Skin of body (tissue), 2 donors: Measurements from ENCODE around the gene GARRE1. TPM values are rescaled to one million over a fixed set of nuclear protein-coding genes. Genes with fewer than 3 reads are reported as not detected.
"Not testable (repeated sequence)": the region's sequence is repeated elsewhere in the genome, so short reads cannot be mapped to it uniquely, and the experiment has no call there.

Experiments
- DNase-seq: peaks from one replicate; lab custom pipeline; 2025; lab: John Stamatoyannopoulos, UW
- total RNA-seq: library from RNA; depleted of rRNA; stranded (reverse); fragments of >200 nt; gene quantifications from one replicate; pipeline ENCODE4 v1.2.3, GENCODE V29; 2014

The GARRE1 gene
- total RNA-seq, 1 donor from 2014 or later = 26.9 TPM

DNA sequence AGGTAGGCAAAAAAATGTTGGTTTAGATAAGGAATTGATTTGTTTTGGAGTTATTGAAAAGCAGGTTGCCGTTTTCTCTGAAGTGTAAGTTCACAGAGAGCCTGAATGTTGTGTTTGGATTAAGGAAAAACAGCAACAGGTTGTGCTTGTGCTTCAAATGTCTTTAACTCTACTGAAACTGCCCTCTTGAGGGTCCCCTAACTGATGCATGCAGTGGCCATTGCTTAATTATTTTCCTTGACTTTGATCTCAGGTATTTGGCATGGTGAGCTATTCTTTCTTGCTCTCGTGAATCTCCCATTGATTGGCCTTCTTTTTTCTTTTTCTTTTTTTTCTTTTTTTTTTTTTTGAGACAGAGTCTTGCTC lies 3.2 kb downstream of the GARRE1 start:
- no peak for DNase-seq

DNA sequence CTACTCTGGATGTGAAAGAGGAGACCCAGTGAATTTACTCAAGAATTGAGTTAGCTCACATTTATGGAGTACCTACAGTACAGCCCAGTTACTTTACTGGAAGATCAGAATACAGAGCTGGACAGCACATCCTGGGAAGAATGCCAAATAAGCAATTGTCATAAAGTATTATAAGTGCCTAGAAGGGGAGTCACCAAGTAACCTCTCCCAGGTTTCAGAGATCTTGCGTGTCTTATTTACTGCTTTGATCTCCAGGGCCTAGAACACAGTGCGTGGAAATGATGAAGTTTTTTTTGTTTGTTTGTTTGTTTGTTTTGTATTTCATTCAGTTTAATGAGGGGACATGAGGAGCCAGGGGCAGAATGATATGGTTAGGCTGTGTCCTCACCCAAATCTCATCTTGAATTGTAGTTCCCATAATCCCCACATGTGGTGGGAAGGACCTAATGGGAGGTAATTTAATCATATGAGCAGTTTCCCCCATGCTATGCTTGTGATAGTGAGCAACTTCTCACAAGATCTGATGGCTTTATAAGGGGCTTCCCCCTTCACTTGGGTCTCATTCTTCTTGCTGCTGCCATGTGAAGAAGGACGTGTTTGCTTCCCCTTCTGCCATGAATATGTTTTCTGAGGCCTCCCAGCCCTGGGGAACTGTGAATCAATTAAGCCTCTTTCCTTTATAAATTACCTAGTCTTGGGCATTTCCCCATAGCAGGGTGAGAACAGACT lies 5.2 kb downstream of the GARRE1 start:
- DNase-seq = no peak

DNA sequence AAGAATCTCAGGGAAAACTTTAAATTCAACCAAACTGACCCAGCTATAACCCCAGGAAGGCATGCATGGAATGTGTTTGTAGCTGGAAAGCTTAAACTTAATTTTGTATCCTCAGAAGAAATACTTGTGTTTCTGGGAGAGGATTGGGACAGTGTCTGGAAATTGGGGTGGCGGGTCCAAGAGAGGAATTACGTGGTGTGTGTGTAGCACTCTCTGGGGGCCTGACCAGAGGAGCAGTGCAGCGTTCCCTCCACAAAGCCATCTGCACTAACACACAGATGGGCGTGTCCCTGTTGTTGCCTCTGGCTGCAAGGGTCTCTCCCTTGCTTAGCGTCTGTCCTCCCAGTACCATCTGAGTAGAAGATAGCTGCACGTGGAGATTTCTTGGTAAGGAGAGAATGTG lies 6.4 kb downstream of the GARRE1 start:
- DNase-seq = no peak

DNA sequence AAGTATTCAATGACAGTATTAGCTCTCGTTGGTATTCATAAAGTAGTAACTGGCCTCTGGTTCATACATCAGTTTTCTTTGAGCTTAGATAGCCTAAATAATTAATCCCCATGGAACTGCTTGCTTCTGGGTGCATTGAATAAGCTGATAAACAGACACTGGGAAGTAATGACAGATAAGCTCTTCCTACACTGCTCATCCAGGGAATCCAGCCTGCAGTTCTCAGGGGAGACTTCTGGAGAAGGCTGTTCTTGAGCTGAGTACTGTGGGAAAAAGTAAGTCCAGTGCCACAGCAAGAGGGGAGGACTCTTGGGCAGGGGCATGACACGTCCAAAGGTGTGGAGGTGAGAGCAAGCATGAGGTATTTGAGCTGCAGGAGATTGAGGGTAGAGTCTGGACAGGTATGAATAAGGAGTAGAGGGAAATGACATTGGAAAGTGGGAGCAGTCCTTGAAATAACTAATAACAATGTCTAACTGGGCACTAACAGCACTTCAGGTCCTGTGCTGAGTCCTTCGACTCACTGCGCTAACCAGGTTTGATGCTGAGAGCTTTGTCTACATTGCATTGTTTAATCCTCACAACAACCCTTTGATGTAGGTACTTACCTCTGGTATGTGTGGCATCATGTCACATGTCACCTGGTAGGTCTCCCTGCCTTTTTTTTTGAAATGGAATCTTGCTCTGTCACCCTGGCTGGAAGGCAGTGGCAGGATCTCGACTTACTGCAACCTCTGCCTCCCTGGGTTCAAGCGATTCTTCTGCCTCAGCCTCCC lies 7.2 kb downstream of the GARRE1 start:
- DNase-seq = no peak

DNA sequence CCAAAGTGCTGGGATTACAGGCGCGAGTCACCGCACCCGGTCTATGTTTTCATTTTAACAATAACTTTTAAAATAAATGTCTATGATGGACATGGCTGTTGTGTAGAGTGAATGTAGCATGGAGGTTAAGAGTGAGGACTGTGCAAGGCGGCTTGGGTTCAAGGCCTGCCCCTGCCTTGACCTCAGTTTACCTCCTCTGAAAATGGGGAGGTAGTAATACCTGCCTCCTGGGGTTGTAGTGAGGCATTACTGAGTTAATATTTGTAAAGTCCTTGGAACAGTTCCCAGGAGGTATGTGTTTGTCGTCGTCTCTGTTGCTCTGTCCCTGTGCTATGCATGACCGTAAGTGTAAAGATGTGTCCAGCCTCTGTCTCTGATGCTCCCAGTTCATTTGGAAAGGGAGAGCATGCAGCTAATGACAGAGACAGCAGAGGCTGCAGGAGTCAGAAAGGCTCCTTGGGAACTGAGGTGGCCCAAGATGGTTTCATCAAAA lies 9.4 kb downstream of the GARRE1 start:
- no peak for DNase-seq

DNA sequence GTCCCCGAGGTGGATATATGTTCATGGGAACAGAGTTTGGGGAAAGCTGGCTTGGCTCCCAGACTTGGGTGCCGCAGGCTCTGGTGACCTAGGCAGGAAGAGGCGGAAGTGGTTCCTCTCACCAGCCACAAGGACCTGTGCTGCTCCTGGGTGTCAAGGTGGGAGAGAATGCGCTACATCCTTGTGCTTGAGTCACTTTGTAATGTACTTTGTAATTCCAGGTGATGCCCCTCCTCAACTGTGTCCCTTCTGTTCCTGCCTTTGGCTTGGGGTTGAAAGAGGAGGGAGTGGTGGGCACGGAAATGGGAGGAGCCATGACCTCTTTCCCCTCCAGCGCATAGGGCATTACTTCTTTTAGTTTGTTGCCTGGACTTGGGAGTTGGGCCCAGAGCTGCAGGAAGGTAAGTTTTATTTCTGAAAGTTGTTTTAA lies 10.9 kb downstream of the GARRE1 start:
- no peak for DNase-seq

DNA sequence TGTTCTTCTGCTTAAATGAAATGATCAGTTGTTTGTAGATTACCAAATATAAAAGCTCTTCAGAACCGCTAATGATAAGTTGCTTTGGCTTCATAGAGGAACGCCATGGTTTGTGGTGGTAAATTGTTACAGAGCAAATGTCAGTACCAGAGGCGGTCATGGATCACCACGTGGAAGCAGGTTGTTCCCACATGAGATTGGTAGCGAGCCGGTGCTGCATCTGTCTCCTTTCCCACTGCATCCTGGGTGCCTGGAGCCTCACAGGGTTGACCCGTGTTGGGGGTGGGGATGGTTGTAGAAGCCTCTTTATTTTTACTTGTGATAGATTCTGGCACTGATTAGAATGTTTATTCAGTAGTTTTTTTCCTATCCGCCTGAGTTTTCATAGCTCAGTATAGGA lies 14.7 kb downstream of the GARRE1 start:
- DNase-seq = no peak

DNA sequence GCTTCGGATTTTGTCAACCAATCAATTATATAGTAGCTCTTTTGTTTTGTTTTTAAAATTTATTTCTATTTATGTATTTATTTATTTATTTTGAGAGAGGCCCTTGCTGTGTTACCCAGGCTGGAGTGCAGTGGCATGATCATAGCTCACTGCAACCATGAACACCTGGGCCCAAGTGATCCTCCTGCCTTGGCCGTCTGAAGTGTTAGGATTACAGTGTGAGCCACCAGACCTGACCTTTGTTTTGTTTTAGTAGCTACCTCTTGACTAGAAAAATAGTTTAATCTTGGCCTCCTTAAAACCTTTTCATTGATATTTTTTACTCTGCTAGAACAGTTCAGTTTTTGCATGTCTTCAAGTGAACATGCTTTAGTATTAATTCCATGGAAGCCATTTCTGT lies 15.1 kb downstream of the GARRE1 start:
- no peak for DNase-seq

DNA sequence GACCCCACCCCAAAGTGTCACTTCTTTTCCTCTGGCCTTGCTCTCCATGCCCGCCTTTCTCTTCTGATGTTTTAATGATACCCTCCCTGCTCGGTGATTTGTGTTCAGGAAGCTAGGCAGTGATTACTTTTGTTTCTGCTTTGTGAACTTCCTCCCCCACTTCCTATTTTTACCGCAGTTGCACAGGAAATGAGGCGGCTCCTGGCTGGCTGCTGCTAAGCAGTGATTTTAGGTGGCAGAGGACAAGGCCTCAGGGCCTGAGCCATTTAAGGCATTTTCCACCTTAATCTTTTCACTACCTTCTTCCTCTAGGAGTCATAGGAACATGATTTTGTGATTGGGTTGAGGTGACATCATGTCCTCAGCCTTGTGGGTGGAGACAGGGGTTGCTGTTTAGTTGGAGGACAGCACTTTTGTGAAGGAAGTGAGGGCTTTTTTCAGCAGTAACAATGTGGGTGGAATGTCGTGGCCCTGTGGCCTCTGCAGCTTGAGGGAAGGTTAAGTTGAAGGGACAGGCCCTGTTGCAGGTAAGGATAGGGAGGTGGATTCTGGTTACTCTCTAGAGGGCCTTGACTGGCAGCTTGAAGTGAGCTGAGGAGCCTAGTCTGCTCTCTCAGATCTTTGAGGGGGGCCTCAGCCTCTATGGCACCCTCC lies 15.7 kb downstream of the GARRE1 start:
- peak; percentile 40 for DNase-seq

DNA sequence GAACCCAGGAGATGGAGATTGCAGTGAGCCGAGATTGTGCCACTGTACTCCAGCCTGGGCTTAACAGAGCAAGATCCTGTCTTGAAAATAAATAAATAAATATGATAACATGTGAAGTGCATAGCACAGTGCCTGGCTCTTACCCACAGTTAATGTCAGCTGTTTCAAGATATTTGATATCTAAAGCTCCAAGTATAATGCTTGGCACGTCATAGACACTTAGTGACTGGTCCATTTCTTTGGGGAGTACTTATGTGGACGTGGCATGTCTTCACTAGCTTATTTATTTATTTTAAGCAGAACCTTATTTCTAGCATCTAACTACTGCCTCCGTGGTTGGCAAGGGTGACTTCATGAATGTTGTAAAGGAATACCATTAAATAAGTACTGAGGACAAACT lies 18.8 kb downstream of the GARRE1 start:
- no peak for DNase-seq

DNA sequence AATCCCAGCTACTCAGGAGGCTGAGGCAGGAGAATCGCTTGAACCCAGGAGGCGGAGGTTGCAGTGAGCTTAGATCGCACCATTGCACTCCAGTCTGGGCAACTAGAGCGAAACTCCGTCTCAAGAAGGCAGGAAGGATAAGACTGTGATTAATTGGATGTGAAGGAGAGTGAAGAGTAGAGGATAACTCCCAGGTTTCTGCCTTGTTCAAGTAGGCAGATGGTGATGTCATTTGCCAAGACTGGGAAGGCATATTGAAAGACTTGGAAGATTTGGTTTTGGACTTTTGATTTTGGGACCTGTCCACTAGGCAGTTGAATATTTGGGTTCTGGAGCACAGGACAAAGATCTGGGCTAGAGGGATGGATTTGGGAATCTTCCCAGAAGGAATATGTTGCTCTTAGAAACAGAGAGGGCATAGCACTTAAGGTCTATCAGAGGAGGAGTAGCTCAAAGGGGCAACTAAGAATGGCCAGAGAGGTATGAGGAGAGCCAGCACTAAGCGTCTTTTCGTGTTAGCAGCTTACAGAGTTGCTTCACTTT lies 20.0 kb downstream of the GARRE1 start:
- DNase-seq = no peak

DNA sequence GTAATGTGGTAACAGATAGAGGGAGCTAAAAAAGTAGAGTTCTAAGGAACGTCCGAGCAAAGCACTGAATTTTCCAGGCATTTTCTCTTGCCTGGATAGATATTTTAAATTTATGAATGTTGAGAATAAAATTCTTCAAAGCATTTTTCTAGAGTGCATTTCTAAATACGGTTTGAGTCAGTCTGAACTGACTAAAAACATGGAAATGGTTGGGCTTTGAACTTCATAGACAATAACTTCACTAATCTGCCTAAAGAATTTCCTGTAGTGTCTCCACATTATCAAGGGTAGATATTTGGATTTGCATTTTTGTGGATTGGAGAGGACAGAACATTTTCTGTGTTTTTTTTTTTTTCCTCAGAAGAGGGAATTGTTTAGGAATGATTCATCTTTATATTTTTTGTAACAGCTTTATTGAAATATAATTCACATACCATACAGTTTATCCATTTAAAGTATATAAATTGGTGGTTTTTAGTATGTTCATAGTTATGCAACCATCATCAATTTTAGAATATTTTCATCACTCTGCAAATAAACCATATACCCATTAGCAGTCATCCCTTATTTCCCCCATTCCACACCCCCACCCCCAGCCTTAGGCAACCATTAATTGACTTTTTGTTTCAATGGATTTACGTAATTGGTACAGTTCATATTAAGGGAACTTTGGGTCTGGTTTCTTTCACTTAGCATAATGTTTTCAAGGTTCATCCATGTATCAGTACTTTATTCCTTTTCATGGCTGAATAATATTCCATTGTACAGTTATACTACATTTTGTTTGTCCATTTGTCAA lies 20.7 kb downstream of the GARRE1 start:
- DNase-seq = no peak

DNA sequence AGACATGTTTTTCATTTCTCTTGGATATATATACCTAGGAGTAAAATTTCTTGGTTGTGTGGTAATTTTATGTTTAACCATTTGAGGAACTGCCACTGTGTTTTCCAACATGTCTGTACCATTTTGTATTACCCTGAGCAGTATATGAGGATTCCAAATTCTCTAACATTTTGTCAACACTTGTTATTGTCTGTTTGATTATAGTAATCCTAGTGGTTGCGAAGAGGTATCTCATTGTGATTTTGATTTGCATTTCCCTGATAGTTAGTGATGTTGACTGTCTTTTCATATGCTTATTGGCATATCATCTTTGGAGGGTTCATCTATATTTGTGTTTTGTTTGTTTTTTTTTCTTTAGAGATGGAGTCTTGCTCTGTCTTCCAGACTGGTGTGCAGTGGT lies 21.4 kb downstream of the GARRE1 start:
- DNase-seq = no peak

DNA sequence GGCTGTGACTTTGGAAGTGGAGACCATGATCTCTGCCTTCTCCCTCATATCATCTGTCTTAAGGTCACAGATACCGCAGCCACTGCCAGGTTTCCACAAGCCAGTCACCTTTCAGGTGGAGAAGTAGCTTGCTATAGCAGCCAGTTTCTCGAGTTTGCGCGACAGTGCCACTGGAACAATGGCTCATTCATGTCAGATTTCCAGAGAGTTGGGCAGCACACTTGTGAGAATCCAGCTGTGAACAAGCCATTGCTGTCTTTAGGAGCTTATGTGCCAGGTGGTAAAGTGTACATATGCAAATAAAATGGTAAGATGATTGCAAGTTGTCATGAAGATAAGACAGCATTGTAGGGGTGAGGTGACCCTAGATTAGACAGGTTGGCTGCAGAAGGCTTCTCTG lies 22.3 kb downstream of the GARRE1 start:
- DNase-seq = no peak

DNA sequence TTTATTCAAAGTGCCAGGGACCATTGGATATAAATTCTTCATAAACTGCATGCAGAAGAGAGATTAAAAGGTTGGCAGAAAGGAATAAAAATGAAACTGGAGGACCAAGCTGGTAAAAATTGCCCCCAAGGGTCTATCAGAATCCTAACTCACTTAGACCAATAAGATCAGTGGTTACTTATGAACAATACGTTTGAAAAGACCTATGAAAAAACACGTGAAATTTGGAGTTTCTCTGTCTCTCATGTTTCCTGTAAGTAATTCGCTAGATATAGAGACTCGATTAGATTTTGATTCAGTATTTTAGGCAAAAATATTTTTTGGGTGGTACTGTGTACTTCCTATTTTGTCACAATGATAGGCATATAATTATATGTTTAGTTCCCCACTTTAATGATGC lies 22.9 kb downstream of the GARRE1 start:
- DNase-seq = no peak

DNA sequence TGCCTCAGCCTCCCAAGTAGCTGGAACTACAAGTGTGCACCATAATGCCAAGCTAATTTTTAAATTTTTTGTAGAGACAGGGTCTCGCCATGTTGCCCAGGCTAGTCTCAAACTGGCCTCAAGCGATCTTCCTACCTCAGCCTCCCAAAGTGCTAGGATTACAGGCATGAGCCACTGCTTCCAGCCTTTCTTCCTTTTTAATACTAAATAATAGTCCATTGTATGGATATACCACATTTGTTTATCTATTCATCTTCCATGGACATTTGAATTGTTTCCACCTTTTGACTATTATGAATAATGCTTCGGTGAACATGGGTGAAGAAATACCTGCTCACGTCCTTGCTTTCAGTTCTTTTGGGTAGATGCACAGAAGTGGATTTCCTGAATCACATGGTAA lies 24.4 kb downstream of the GARRE1 start:
- DNase-seq = no peak

DNA sequence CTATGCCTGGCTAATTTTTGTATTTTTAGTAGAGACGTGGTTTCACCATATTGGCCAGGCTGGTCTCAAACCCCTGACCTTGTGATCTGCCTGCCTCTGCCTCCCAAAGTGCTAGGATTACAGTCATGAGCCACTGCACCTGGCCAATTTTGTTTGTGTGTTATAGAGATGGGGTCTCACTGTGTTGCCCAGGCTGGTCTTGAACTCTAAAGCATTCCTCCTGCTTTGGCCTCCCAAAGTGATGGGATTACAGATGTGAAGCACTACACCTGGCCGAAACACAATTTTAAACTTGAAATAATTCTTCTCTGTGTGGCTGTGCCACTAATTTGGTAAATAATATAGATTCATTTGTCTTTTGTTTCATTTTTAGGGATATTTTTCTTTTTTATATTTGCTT lies 27.1 kb downstream of the GARRE1 start:
- DNase-seq = not testable (repeated sequence)

DNA sequence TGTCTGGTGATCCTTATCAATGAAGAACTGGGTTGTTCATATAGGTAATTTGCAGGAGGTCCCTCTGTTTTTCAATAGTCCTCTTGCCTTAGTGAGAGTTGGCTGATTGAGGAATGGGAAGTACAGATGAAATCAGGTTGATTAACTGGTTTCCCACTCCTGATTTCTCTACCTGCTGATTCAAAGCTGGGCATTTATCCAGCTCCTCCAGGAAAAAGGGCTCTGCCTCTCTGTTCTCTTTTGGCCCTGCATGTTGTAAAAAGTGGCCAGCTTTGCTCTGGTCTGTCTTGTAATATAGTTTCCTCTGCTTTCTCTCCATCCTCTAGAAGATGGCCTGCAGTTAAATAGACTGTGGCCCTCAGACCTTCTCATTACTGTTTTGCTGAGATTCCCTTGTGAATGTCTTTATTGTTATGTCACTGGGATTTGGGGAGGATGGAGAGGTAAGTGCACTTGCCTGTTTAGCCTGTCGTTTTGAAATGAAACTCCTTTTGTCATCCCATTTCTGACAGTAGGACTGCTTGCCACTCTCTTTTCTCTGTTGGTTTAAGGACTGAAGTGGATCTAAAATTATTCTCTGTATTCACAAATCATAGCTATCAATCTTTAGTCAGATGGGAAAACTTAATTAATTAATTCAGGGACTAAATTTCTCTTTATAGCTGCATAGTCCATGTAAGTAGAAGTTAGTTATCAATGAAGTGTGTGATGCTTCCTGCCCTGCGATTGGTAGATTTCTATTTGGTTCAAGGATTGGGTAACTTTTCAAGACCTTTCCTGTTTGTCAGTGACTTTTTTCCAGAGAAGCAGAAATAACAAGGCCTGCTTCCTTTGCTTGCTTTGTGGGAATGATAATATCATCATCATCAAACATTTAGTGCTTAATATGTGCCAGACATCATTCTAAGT lies 28.5 kb downstream of the GARRE1 start:
- DNase-seq = no peak

DNA sequence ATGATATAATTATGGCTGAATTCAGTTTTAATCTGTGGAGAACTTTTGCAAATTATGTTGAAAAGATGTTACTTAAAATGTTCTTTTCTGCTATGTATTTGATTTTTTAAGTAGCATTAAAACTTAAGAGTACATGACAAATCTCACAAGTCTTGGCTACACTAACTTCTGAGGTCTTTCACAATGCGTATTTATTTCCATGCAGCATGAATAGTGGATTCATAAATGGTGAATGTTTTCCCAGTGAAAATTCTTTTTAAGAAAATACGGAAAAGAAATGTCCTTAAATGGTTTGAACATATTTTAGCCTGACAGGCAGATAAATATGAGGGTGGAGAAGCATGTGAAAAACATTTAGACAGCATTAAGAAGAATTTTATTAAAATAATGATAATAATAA lies 30.2 kb downstream of the GARRE1 start:
- DNase-seq = no peak

DNA sequence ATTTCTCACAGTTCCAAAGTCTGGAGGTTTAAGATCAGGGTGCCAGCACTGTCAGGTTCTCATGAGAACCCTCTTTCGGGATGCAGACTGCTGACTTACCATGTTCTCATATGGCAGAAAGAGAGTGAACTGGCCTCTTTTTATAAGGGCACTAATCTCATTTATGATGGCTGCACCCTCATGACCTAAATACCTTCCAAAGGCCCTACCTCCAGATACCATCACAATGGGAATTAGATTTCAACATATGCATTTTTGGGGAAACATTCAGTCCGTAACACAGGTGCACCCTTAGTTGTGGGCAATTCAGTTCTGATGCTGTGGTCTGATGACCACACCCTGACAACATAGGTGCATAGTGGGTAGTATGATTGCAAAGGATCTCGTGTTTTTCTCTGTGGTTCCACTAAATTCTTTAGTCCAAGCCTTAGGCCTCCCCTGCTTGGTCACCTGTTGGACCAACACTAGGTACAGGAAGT lies 33.3 kb downstream of the GARRE1 start:
- DNase-seq = no peak
